HG03460 (cell line): ENCODE measurements around the gene SPPL3.
"Not testable (repeated sequence)": the region's sequence is repeated elsewhere in the genome, so short reads cannot be mapped to it uniquely, and the experiment has no call there.

ENCODE experiments used
- ATAC-seq: cut with Tn5 transposase; IDR thresholded peaks from one replicate; pipeline ENCODE4 v1.9.1; 2021; ENCODE audit not compliant: unreplicated experiment

Gene SPPL3

GRCh38 chr12:120845696-120846095 lies 58.5 kb downstream of the SPPL3 start:
- ATAC-seq: no peak

- ATAC-seq: no peak
These were observed 59.2 kb downstream of the SPPL3 start for GRCh38 chr12:120844768-120845449.

DNA sequence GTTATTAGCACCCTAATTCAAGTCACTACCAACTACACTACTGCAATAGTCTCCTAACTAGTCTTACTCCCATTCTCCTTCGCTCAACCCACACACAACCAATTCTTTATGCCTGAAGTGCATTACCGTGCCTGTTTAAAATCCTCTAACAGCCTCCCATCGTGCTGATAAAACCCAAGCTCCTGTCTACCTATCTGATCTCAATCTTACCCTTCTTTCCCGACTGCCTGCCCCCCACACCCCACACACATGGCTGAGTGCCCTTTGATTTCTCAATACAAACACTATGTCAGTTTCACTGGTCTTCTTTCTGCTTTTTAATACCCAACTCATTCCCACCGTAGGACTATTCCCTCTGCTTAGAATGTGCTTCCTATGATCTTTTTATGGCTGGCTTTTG lies 59.9 kb downstream of the SPPL3 start:
- ATAC-seq: no peak

- no peak for ATAC-seq
These were observed 60.7 kb downstream of the SPPL3 start for GRCh38 chr12:120843472-120843871.

- ATAC-seq: no peak
These were observed 61.6 kb downstream of the SPPL3 start for GRCh38 chr12:120842595-120842994.

GRCh38 chr12:120841525-120841924 lies 62.6 kb downstream of the SPPL3 start:
- ATAC-seq: no peak

DNA sequence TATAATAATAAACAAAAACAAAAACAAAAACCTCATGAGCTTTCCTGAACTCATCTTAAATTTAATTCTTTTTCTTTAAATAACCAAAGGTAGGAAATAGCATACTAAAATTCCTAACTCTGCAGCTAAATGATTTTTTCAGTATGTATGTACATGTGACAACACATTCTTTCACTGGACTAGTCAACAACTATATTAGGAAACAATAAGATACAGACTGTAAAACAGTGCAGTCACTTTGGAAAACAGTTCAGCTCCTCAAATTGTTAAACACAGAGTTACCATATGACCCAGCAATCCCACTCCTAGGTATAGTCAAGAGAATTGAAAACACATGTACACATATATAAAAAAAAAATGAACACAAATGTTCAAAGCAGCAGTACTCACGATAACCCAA lies 64.7 kb downstream of the SPPL3 start:
- no peak for ATAC-seq

DNA sequence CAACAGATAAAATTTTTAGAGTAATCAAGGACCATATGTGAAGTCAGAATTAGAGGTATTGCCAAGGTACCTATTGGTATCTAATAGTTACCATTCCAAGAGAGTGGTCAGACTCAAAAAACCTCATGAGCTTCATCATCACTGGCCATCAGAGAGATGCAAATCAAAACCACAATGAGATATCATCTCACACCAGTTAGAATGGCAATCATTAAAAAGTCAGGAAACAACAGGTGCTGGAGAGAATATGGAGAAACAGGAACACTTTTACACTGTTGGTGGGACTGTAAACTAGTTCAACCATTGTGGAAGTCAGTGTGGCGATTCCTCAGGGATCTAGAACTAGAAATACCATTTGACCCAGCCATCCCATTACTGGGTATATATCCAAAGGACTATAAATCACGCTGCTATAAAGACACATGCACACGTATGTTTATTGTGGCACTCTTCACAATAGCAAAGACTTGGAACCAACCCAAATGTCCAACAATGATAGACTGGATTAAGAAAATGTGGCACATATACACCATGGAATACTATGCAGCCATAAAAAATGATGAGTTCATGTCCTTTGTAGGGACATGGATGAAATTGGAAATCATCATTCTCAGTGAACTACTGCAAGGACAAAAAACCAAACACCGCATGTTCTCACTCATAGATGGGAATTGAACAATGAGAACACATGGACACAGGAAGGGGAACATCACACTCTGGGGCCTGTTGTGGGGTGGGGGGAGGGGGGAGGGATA lies 65.4 kb downstream of the SPPL3 start:
- ATAC-seq: not testable (repeated sequence)

GRCh38 chr12:120836114-120836684 lies 68.0 kb downstream of the SPPL3 start:
- ATAC-seq: no peak

- ATAC-seq: no peak
These were observed 68.5 kb downstream of the SPPL3 start for GRCh38 chr12:120835657-120836056.

GRCh38 chr12:120835304-120835612 lies 68.9 kb downstream of the SPPL3 start:
- no peak for ATAC-seq

GRCh38 chr12:120834489-120835303 lies 69.5 kb downstream of the SPPL3 start:
- no peak for ATAC-seq

DNA sequence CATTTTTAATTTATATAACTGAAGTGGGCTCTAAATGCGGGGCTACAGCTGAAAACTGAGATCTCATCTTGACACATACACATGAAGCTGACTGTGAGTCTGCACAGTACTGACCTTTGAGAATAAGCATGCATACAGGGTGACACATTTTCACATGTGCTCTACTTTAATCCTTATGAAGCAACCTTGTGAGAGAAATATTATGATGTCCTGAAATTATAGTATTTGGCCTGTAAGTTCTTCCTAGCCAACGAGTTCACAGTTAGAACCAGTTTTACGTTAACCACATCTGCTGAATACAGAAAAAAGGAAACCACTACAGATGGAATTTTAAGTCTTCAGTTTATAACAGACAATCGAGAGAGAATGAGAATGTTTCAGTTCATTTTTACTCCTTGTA lies 70.3 kb downstream of the SPPL3 start:
- no peak for ATAC-seq

GRCh38 chr12:120832737-120833136 lies 71.4 kb downstream of the SPPL3 start:
- ATAC-seq: no peak

DNA sequence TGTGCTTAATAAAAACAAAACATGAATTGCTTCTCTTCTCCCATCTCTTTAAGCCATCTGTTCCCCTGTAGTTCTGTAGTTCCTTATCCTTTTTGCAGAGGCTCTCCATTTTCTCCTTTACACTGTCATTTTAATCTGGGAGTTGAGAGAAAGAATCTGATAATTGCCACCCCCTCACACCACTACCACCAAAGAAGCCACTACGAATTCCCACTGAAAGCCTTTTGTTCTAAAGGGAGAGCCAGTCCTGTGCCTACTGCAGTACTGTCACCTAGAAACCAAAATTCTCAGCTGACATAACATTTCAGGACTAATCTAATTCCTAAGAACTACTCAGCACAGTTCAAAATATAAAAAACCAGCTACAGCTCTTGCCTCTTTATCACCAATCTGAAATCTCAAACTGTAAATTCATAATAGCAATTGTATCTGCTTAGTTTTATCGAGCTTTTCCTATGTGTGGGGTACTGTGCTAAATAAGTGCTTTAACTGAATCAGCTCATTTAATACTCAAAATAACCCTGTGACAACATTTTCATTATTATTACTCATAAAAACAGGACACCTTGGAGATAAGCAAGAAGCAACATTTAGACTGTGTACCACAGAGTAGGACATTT lies 72.4 kb downstream of the SPPL3 start:
- ATAC-seq: no peak

DNA sequence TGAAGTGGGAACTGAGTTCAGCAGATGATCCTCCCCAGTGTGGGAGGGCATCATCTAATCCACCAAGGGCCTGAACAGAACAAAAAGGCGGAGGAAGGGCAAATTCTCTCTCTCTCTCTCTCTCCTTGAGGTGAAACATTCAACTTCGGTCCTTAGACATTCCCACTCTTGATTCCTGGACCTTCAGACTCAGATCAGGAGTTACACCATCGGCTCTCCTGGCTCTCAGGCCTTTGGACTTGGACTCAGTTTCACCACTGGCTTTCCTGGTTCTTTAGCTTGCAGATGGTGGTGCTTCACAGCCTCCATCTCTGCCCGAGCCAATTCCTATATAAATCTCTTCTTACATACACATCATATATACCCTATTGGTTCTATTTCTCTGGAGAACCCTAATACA lies 73.2 kb downstream of the SPPL3 start:
- no peak for ATAC-seq

GRCh38 chr12:120830052-120830940 lies 73.9 kb downstream of the SPPL3 start:
- no peak for ATAC-seq

DNA sequence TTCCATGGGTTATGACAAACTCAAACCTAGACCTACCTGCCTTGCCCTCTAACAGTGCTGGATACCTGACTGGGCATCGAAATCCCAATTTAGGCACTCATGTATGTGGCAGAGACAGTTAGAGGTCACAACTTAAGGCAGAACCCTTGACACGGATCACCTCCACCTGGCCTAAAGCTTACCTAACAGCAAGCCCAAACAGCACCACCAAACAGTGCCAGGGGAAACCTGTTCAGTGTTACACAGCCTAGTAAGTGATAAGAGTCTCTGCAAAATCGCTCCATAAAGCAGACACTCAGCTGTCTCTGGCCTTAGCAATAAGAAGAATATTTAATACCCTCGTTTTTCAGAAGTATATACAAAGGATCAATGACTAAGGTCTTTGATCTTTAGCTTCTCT lies 77.8 kb downstream of the SPPL3 start:
- no peak for ATAC-seq

DNA sequence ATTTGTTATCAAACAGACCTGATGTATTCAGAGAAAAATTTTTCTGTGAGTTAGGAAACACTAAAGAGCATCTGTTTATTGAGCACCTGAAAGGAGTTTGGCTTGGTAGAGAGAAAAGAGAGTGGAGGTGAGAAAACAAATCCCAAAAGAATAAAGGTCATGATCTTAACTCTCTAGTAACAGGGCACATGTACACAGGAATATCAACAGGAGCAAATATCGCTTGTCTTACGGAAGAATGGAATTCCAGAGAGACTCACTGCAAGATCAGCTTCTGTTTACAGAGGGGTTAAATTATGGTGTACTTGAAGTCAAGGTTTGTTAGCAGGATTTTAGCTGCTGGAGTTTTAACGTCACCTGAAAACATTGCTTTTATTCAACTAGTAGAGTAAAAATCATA lies 78.8 kb downstream of the SPPL3 start:
- no peak for ATAC-seq

GRCh38 chr12:120822832-120823503 lies 81.2 kb downstream of the SPPL3 start:
- ATAC-seq: no peak
